ENCODE results near the gene KCNMA1.

- no peak for TF ChIP-seq CTCF (IDR thresholded peaks at IDR 0.05; ENCODE audit: insufficient read depth, low read length, poor library complexity, severe bottlenecking)
- TF ChIP-seq EZH2phosphoT487 (conservative IDR thresholded peaks at IDR 0.05; ENCODE audit: low read length) = no peak
Observed at GRCh38 chr10:77682393-77683087, 44.9 kb upstream of the KCNMA1 start.

Data from SU-DHL-6 (cell line).